Keratinocyte (primary cell): ENCODE measurements around the gene JAK3. TPM values are rescaled to one million over a fixed set of nuclear protein-coding genes. Genes with fewer than 3 reads are reported as not detected.
A peak's percentile ranks its signal among the peaks of the same experiment; 100 is the strongest.

ENCODE experiments used
- DNase-seq: peaks from one replicate; pipeline ENCODE4 v3.0.0-alpha.2; 2011; ENCODE audit warnings: low read depth, missing footprints, low spot score
- FAIRE-seq: peaks from 2 replicates; lab custom pipeline; 2011; peaks lifted over from hg19 to GRCh38; lab: Jason Lieb, UNC
- H2AFZ ChIP-seq: 2 replicates; pipeline ENCODE4 v1.6.0; 2012; ENCODE audit warnings: low read length, control low read depth, inconsistent platforms; ENCODE audit not compliant: control insufficient read depth
- H3K27ac ChIP-seq: 2 replicates; pipeline ENCODE4 v1.5.1; 2011; ENCODE audit warnings: low read length; ENCODE audit not compliant: control insufficient read depth, insufficient read depth
- H3K27me3 ChIP-seq: 3 replicates; pipeline ENCODE4 v1.6.0; 2011; ENCODE audit warnings: low read length; ENCODE audit not compliant: control insufficient read depth, insufficient read depth; ENCODE audit errors: extremely low read depth
- H3K36me3 ChIP-seq, 2 experiments: 2 replicates in 1 of 2; 3 replicates in 1 of 2; pipeline ENCODE4 v1.5.1; 2011; ENCODE audit warnings: low read length in 2 of 2, mild to moderate bottlenecking in 1 of 2; ENCODE audit not compliant: control insufficient read depth in 2 of 2, insufficient read depth in 2 of 2; ENCODE audit errors: extremely low read depth in 1 of 2
- H3K4me1 ChIP-seq: 3 replicates; pipeline ENCODE4 v1.5.1; 2011; ENCODE audit warnings: low read length; ENCODE audit not compliant: control insufficient read depth, insufficient read depth; ENCODE audit errors: extremely low read depth
- H3K4me2 ChIP-seq: 3 replicates; pipeline ENCODE4 v1.6.0; 2011; ENCODE audit warnings: low read depth, low read length; ENCODE audit not compliant: control insufficient read depth, insufficient read depth; ENCODE audit errors: extremely low read depth
- H3K4me3 ChIP-seq, 3 experiments: fragments of 200-600 bp in 1 of 3; sonication (generic) in 1 of 3; 2 replicates in 2 of 3; 3 replicates in 1 of 3; pipeline ENCODE4 v1.5.1; 2011 to 2016; ENCODE audit warnings: low read length in 3 of 3, mild to moderate bottlenecking in 3 of 3, control low read depth in 2 of 3, inconsistent platforms in 1 of 3, low read depth in 1 of 3, mixed read lengths in 1 of 3, mixed run types in 1 of 3, moderate library complexity in 1 of 3; ENCODE audit not compliant: control insufficient read depth in 2 of 3, insufficient read depth in 2 of 3; ENCODE audit errors: extremely low read depth in 1 of 3
- H3K79me2 ChIP-seq: 2 replicates; pipeline ENCODE4 v1.6.0; 2012; ENCODE audit warnings: low read length; ENCODE audit not compliant: control insufficient read depth, insufficient read depth
- H3K9ac ChIP-seq: 3 replicates; pipeline ENCODE4 v1.6.0; 2011; ENCODE audit warnings: low read length; ENCODE audit not compliant: control insufficient read depth, insufficient read depth; ENCODE audit errors: extremely low read depth
- H3K9me1 ChIP-seq: 3 replicates; pipeline ENCODE4 v1.6.0; 2011; ENCODE audit warnings: low read length; ENCODE audit not compliant: control insufficient read depth, insufficient read depth; ENCODE audit errors: extremely low read depth
- H3K9me3 ChIP-seq: 2 replicates; pipeline ENCODE4 v1.5.1; 2012; ENCODE audit warnings: low read depth, low read length; ENCODE audit not compliant: control insufficient read depth
- H4K20me1 ChIP-seq: 3 replicates; pipeline ENCODE4 v1.6.0; 2011; ENCODE audit warnings: low read length; ENCODE audit not compliant: control insufficient read depth, insufficient read depth; ENCODE audit errors: extremely low read depth
- EZH2 ChIP-seq: IDR thresholded peaks from one replicate; pipeline ENCODE4 v1.6.1; 2012; ENCODE audit warnings: inconsistent platforms, mild to moderate bottlenecking, low read length, moderate library complexity
- dilution Hi-C: fragments of 300-500 bp; cut with MboI; formaldehyde crosslinking; loops from one replicate; pipeline ENCODE4 v1.7.0; 2020; ENCODE audit warnings: low sequenced_read_pairs; ENCODE audit not compliant: extremely low pct_ligation_motif_present
- polyA plus RNA-seq, 5 experiments: library from polyadenylated mRNA; depleted of rRNA in 3 of 5; stranded (reverse) in 3 of 5; stranded (forward) in 1 of 5; unstranded in 1 of 5; fragments of >200 nt; gene quantifications; 1 replicate in 1 of 5; 2 replicates in 3 of 5; 3 replicates in 1 of 5; pipeline versions ENCODE4 v1.2.1 to v1.2.3, GENCODE V29; 2011 to 2012; ENCODE audit warnings: missing spikeins in 2 of 5, low read depth in 1 of 5, low replicate concordance in 1 of 5
- TF ChIP-seq, protein P1 (sequence below), 3 experiments: IDR thresholded peaks in 1 of 3; conservative IDR thresholded peaks in 1 of 3; optimal IDR thresholded peaks in 1 of 3; 2 replicates in 2 of 3; 3 replicates in 1 of 3; pipeline versions ENCODE3 to v1.5.1; 2011; ENCODE audit warnings: low read length in 3 of 3, mild to moderate bottlenecking in 3 of 3, moderate library complexity in 2 of 3, control low read depth in 1 of 3, inconsistent platforms in 1 of 3; ENCODE audit not compliant: insufficient read depth in 2 of 3; ENCODE audit errors: extremely low read depth in 1 of 3

The JAK3 gene
- polyA plus RNA-seq, 1 donor (not counting 4 experiments of a cell fraction or from before 2014, with no cell fraction given): 0.37 TPM

DNA sequence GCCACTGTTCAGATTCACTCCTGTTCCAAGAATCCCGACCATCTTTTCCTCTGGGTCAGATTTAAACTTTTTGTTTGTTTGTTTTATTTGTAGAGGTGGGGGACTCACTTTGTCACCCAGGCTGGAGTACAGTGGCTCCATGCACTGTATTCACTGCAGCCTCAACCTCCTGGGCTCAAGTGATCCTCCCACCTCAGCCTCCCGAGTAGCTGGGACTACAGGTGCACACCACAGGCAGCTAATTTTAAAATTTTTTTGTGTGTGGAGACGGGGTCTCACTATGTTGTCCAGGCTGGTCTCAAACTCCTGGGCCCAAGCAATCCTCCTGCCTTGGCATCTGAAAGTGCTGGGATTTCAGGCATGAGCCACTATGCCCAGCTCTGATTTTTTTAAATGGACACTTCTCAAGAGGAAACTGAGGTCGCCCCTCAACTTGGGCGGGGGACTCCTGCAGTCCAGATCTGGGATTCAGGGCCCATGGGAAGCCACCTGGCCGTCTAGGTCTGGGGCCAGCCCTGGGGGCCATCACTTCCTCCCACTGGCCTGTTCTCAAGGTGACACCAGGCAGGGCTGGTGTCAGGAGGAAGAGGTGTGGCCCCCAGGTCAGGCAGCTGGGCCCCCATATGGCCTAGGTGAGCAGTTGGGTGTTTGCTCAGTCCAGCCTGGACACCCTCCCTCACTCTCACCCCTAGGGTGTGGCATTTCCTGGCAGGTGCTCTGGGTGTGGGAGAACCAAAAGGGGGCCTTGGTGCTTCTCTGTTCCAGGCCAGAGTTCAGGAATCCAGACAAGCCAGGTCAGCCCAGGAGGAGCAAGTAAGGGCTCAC lies 51.6 kb downstream of the JAK3 start:
- FAIRE-seq (no peak), DNase-seq (no peak)
- peak overlapping the region; percentile 76 for H3K4me2 ChIP-seq
- H3K79me2 ChIP-seq: peaks cover 2% of the 10 kb centered on the region
- H3K9me1 ChIP-seq: no peaks in the 10 kb centered on the region
- H3K4me3 ChIP-seq: peak overlapping the region in 2 of 3 experiments; percentile 70 to 75
- H2AFZ ChIP-seq: no peak overlapping the region
- no peaks in the 10 kb centered on the region for H3K9me3 ChIP-seq
- H3K4me1 ChIP-seq: peaks cover 42% of the 10 kb centered on the region
- no peak for TF ChIP-seq EZH2
- no peaks in the 10 kb centered on the region for H3K36me3 ChIP-seq
- dilution Hi-C loops: no loop called here
- H3K27me3 ChIP-seq: no peaks in the 10 kb centered on the region
- H3K27ac ChIP-seq: peak overlapping the region; percentile 63
- H3K9ac ChIP-seq: no peak overlapping the region
- H4K20me1 ChIP-seq: no peaks in the 10 kb centered on the region

DNA sequence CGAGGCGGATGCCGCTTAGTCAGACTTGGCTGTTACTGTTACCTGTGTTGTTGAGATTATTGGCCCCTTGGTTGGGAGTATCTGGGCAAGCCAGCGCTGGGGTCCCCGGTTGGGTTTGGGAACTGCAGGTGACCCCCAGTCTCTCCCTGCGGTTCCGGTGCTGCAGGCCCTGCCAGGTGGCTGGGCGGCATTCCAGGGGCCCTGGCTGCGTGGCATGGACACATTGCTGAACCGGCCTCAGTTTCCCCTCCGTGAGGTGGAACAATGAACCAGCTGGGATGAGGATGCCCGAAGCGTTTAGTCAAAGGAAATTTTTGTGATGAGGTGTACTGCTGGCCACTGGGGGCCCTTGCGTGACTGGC lies 52.3 kb downstream of the JAK3 start:
- H3K36me3 ChIP-seq: no peaks in the 10 kb centered on the region
- peak overlapping the region; percentile 71 for H3K9ac ChIP-seq
- TF ChIP-seq, protein P1, sequence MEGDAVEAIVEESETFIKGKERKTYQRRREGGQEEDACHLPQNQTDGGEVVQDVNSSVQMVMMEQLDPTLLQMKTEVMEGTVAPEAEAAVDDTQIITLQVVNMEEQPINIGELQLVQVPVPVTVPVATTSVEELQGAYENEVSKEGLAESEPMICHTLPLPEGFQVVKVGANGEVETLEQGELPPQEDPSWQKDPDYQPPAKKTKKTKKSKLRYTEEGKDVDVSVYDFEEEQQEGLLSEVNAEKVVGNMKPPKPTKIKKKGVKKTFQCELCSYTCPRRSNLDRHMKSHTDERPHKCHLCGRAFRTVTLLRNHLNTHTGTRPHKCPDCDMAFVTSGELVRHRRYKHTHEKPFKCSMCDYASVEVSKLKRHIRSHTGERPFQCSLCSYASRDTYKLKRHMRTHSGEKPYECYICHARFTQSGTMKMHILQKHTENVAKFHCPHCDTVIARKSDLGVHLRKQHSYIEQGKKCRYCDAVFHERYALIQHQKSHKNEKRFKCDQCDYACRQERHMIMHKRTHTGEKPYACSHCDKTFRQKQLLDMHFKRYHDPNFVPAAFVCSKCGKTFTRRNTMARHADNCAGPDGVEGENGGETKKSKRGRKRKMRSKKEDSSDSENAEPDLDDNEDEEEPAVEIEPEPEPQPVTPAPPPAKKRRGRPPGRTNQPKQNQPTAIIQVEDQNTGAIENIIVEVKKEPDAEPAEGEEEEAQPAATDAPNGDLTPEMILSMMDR (optimal IDR thresholded peaks at IDR 0.05 in 1 of 3, IDR thresholded peaks at IDR 0.05 in 1 of 3, conservative IDR thresholded peaks at IDR 0.05 in 1 of 3; ENCODE audit: extremely low read depth in 1 of 3, insufficient read depth in 2 of 3, low read length in 3 of 3): no peak
- no peak for TF ChIP-seq EZH2
- H3K4me2 ChIP-seq: peak overlapping the region; percentile 76
- H3K4me1 ChIP-seq: peaks cover 43% of the 10 kb centered on the region
- H3K4me3 ChIP-seq: peak overlapping the region; percentile 41 to 75 (median 70)
- dilution Hi-C loops: no loop called here
- FAIRE-seq (no peak), DNase-seq (no peak)
- peaks cover 2% of the 10 kb centered on the region for H3K79me2 ChIP-seq
- peak overlapping the region; percentile 34 for H3K27ac ChIP-seq
- H3K27me3 ChIP-seq: no peaks in the 10 kb centered on the region
- peak overlapping the region; percentile 82 for H2AFZ ChIP-seq
- no peaks in the 10 kb centered on the region for H3K9me3 ChIP-seq
- no peaks in the 10 kb centered on the region for H3K9me1 ChIP-seq
- H4K20me1 ChIP-seq: no peaks in the 10 kb centered on the region
